HCT116 (cell line): ENCODE measurements around the gene HSD3B2. TPM values are rescaled to one million over a fixed set of nuclear protein-coding genes. Genes with fewer than 3 reads are reported as not detected.

ENCODE experiments used
- ATAC-seq: fragments of 200-7000 bp; cut with Tn5 transposase; 2 replicates; pipeline ENCODE4 v1.9.1; 2020; ENCODE audit warnings: mild to moderate bottlenecking, moderate library complexity
- Bru-seq: library from RNA; stranded (reverse); fragments of 400-500 nt; gene quantifications from one replicate; lab custom pipeline; 2021; lab: Mats Ljungman, UMichigan
- BruChase-seq, 2 experiments: library from RNA; stranded (reverse); fragments of 400-500 nt; gene quantifications; one replicate each; lab custom pipeline; 2021; lab: Mats Ljungman, UMichigan
- BruUV-seq: library from RNA; stranded (reverse); fragments of 400-500 nt; replicated peaks from 2 replicates; lab custom pipeline; 2021; lab: Mats Ljungman, UMichigan
- CTCF ChIA-PET: fragments of 300-600 bp; sonication (Branson Sonifier 250); formaldehyde crosslinking; loops from one replicate; lab custom pipeline; 2021; ENCODE audit warnings: antibody characterized with exemption; lab: Charles Lee
- POLR2A ChIA-PET: fragments of 300-600, 350-600 bp; sonication (Branson Sonifier 250); formaldehyde crosslinking; loops from one replicate; lab custom pipeline; 2021; ENCODE audit warnings: antibody characterized with exemption; lab: Charles Lee
- RAD21 ChIA-PET, 2 experiments: fragments of 300-600 bp; sonication (Branson Sonifier 250); formaldehyde crosslinking; loops; one replicate each; lab custom pipeline; 2023; ENCODE audit warnings: low total read pairs in 2 of 2; ENCODE audit not compliant: uncharacterized antibody in 2 of 2, unreplicated experiment in 2 of 2, low non-redundant PET in 1 of 2; lab: Charles Lee
- DNase-seq: peaks from one replicate; pipeline ENCODE4 v3.0.0-alpha.2; 2010; ENCODE audit warnings: low read depth, low spot score
- H2AFZ ChIP-seq: fragments of 200-600 bp; shearing (Covaris generic), sonication (generic); 2 replicates; pipeline ENCODE4 v1.6.1; 2017; ENCODE audit warnings: low read depth, mixed run types, mixed read lengths, antibody characterized with exemption, low read length; ENCODE audit not compliant: poor library complexity, severe bottlenecking
- H3K27ac ChIP-seq: 2 replicates; pipeline ENCODE4 v1.5.1; 2012; ENCODE audit warnings: low read depth, low read length
- H3K27me3 ChIP-seq: fragments of 200-600 bp; sonication (generic); 2 replicates; pipeline ENCODE4 v1.6.1; 2016; ENCODE audit warnings: mixed run types, low read length, mixed read lengths; ENCODE audit not compliant: insufficient read depth
- H3K36me3 ChIP-seq, 2 experiments: fragments of 200-500 bp in 1 of 2; fragments of 200-600 bp in 1 of 2; sonication (Bioruptor generic) in 1 of 2; sonication (generic) in 1 of 2; 2 replicates each; pipeline versions ENCODE4 v1.5.1 to v1.6.1; 2014 to 2016; ENCODE audit warnings: low read length in 2 of 2, inconsistent platforms in 1 of 2, mixed read lengths in 1 of 2, mixed run types in 1 of 2; ENCODE audit not compliant: insufficient read depth in 2 of 2, control insufficient read depth in 1 of 2
- H3K4me1 ChIP-seq, 2 experiments: fragments of 200-600 bp in 1 of 2; sonication (generic) in 1 of 2; 2 replicates each; pipeline versions ENCODE4 v1.5.1 to v1.6.1; 2012 to 2017; ENCODE audit warnings: low read length in 2 of 2, inconsistent platforms in 1 of 2, mild to moderate bottlenecking in 1 of 2, mixed read lengths in 1 of 2, mixed run types in 1 of 2, moderate library complexity in 1 of 2; ENCODE audit not compliant: insufficient read depth in 2 of 2, control insufficient read depth in 1 of 2
- H3K4me2 ChIP-seq: fragments of 200-600 bp; sonication (generic); 2 replicates; pipeline ENCODE4 v1.6.1; 2017; ENCODE audit warnings: mixed run types, low read length, mixed read lengths
- H3K4me3 ChIP-seq, 2 experiments: fragments of 200-600 bp in 1 of 2; sonication (generic) in 1 of 2; replicated peaks in 1 of 2; 2 replicates each; pipeline ENCODE4 v1.5.1; 2011 to 2016; ENCODE audit warnings: low read length in 2 of 2, control low read depth in 1 of 2, low read depth in 1 of 2, mild to moderate bottlenecking in 1 of 2, mixed read lengths in 1 of 2, mixed run types in 1 of 2
- H3K79me2 ChIP-seq: fragments of 200-600 bp; sonication (generic); 2 replicates; pipeline ENCODE4 v1.6.1; 2017; ENCODE audit warnings: mild to moderate bottlenecking, mixed run types, low read length, moderate library complexity, mixed read lengths; ENCODE audit not compliant: insufficient read depth
- H3K9ac ChIP-seq: fragments of 200-600 bp; sonication (generic); 2 replicates; pipeline ENCODE4 v1.6.1; 2016; ENCODE audit warnings: low read length, mixed read lengths
- H3K9me2 ChIP-seq: fragments of 200-600 bp; sonication (generic), shearing (Covaris generic); 2 replicates; pipeline ENCODE4 v1.6.1; 2017; ENCODE audit warnings: mixed run types, mild to moderate bottlenecking, moderate library complexity; ENCODE audit not compliant: insufficient read depth
- H3K9me3 ChIP-seq, 2 experiments: fragments of 200-500 bp in 1 of 2; fragments of 200-600 bp in 1 of 2; sonication (Bioruptor generic) in 1 of 2; sonication (generic) in 1 of 2; 2 replicates each; pipeline ENCODE4 v1.6.1; 2014 to 2017; ENCODE audit warnings: low read length in 2 of 2, mixed read lengths in 2 of 2, inconsistent platforms in 1 of 2, low read depth in 1 of 2, mild to moderate bottlenecking in 1 of 2, mixed run types in 1 of 2, moderate library complexity in 1 of 2; ENCODE audit not compliant: control insufficient read depth in 1 of 2, insufficient read depth in 1 of 2
- H4K20me1 ChIP-seq: fragments of 200-600 bp; sonication (generic), shearing (Covaris generic); 2 replicates; pipeline ENCODE4 v1.6.1; 2017; ENCODE audit warnings: mixed run types, mild to moderate bottlenecking, moderate library complexity; ENCODE audit not compliant: insufficient read depth
- ELF1 ChIP-seq: IDR thresholded peaks from 2 replicates; pipeline ENCODE4 v1.6.1; 2012; ENCODE audit warnings: low read depth, borderline replicate concordance
- EZH2 ChIP-seq: fragments of 200-600 bp; sonication (generic); IDR thresholded peaks from 2 replicates; pipeline ENCODE4 v1.6.1; 2017; ENCODE audit warnings: antibody characterized with exemption, mixed run types
- FOSL1 ChIP-seq: IDR thresholded peaks from 2 replicates; pipeline ENCODE4 v1.6.1; 2012; ENCODE audit warnings: low read depth
- JUND ChIP-seq: IDR thresholded peaks from 2 replicates; pipeline ENCODE4 v1.6.1; 2012
- POLR2A ChIP-seq: IDR thresholded peaks from 2 replicates; pipeline ENCODE4 v1.7.0; 2011; ENCODE audit warnings: borderline replicate concordance; ENCODE audit not compliant: insufficient read depth, insufficient read length; ENCODE audit errors: extremely low read depth
- POLR2AphosphoS5 ChIP-seq: IDR thresholded peaks from 2 replicates; pipeline ENCODE4 v1.6.1; 2011; ENCODE audit warnings: mild to moderate bottlenecking, low read depth, low read length, moderate library complexity
- RAD21 ChIP-seq: IDR thresholded peaks from 2 replicates; pipeline ENCODE4 v1.6.1; 2012; ENCODE audit warnings: low read depth, mild to moderate bottlenecking
- SIN3A ChIP-seq: IDR thresholded peaks from 2 replicates; pipeline ENCODE4 v1.6.1; 2012; ENCODE audit warnings: low read depth
- SP1 ChIP-seq: IDR thresholded peaks from 2 replicates; pipeline ENCODE4 v1.6.1; 2012; ENCODE audit warnings: low read depth
- YY1 ChIP-seq: IDR thresholded peaks from 2 replicates; pipeline ENCODE4 v1.6.1; 2011; ENCODE audit warnings: low read length, low read depth, moderate library complexity, mild to moderate bottlenecking; ENCODE audit not compliant: insufficient replicate concordance; ENCODE audit errors: extremely low read depth
- ZFX ChIP-seq: fragments of 450-650 bp; IDR thresholded peaks from 2 replicates; pipeline ENCODE4 v1.6.1; 2017
- intact Hi-C: fragments of 100-400 bp; cut with micrococcal nuclease; formaldehyde crosslinking; loops from 2 replicates; pipeline ENCODE4 v1.10.0; 2022
- long read RNA-seq: library from polyadenylated mRNA; unstranded; transcript quantifications from one replicate; pipeline ENCODE4 v2.0.0, GENCODE V29; 2021; ENCODE audit not compliant: unreplicated experiment
- polyA plus RNA-seq: library from polyadenylated mRNA; unstranded; fragments of >200 nt; gene quantifications from 2 replicates; pipeline ENCODE4 v1.2.1, GENCODE V29; 2012; ENCODE audit warnings: missing spikeins
- total RNA-seq: library from RNA; stranded (reverse); gene quantifications from one replicate; pipeline ENCODE4 v1.2.1, GENCODE V29; 2021; ENCODE audit not compliant: unreplicated experiment
- TF ChIP-seq, protein P1 (sequence below): IDR thresholded peaks from 2 replicates; pipeline ENCODE4 v1.6.1; 2012
- TF ChIP-seq, protein P2 (sequence below): IDR thresholded peaks from 2 replicates; pipeline ENCODE4 v1.6.1; 2012; ENCODE audit warnings: low read depth
- TF ChIP-seq, protein P3 (sequence below): IDR thresholded peaks from 2 replicates; pipeline ENCODE4 v1.6.1; 2012

HSD3B2 gene
- total RNA-seq (1.4 TPM), Bru-seq, nascent RNA (percentile 8 among the genes with signal in this experiment), BruChase-seq, experiment 1, labeled RNA remaining after a 6-hour chase (percentile 6 among the genes with signal in this experiment), BruChase-seq, experiment 2, labeled RNA remaining after a 2-hour chase (not detected)
- polyA plus RNA-seq: not detected in 2 replicates
- long read RNA-seq: 0 reads

GRCh38 chr1:119414950-119415349 lies at the start of gene HSD3B2:
HSD3B2 (plus strand) TSS chr1:119415150; CDS start chr1:119415420, 270 bp downstream.
- ChIA-PET POLR2A (no interaction called here), CTCF (no interaction called here), RAD21 (no interaction called here)
- Histone ChIP-seq H3K27ac (no peak within 1 kb of the TSS), H3K9me2 (no peaks in the 10 kb centered on the region), H2AFZ (no peak within 1 kb of the TSS), H3K79me2 (no peaks in the 10 kb centered on the region), H3K4me3 (no peak within 1 kb of the TSS), H3K9me3 (no peaks in the 10 kb centered on the region), H3K36me3 (no peaks in the 10 kb centered on the region), H3K4me1 (no peaks in the 10 kb centered on the region), H4K20me1 (no peaks in the 10 kb centered on the region), H3K27me3 (no peaks in the 10 kb centered on the region; the same call in 1 of the 2 replicates), H3K9ac (no peak within 1 kb of the TSS), H3K4me2 (no peak within 1 kb of the TSS)
- BruUV-seq: no TSS peak
- no peak for TF ChIP-seq RAD21
- TF ChIP-seq, protein P1, sequence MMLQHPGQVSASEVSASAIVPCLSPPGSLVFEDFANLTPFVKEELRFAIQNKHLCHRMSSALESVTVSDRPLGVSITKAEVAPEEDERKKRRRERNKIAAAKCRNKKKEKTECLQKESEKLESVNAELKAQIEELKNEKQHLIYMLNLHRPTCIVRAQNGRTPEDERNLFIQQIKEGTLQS: no peak
- no peak for TF ChIP-seq ELF1
- TF ChIP-seq, protein P2, sequence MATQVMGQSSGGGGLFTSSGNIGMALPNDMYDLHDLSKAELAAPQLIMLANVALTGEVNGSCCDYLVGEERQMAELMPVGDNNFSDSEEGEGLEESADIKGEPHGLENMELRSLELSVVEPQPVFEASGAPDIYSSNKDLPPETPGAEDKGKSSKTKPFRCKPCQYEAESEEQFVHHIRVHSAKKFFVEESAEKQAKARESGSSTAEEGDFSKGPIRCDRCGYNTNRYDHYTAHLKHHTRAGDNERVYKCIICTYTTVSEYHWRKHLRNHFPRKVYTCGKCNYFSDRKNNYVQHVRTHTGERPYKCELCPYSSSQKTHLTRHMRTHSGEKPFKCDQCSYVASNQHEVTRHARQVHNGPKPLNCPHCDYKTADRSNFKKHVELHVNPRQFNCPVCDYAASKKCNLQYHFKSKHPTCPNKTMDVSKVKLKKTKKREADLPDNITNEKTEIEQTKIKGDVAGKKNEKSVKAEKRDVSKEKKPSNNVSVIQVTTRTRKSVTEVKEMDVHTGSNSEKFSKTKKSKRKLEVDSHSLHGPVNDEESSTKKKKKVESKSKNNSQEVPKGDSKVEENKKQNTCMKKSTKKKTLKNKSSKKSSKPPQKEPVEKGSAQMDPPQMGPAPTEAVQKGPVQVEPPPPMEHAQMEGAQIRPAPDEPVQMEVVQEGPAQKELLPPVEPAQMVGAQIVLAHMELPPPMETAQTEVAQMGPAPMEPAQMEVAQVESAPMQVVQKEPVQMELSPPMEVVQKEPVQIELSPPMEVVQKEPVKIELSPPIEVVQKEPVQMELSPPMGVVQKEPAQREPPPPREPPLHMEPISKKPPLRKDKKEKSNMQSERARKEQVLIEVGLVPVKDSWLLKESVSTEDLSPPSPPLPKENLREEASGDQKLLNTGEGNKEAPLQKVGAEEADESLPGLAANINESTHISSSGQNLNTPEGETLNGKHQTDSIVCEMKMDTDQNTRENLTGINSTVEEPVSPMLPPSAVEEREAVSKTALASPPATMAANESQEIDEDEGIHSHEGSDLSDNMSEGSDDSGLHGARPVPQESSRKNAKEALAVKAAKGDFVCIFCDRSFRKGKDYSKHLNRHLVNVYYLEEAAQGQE: no peak
- no peak for TF ChIP-seq POLR2A
- TF ChIP-seq FOSL1: no peak
- TF ChIP-seq SIN3A: no peak
- TF ChIP-seq EZH2: no peak
- TF ChIP-seq, protein P3, sequence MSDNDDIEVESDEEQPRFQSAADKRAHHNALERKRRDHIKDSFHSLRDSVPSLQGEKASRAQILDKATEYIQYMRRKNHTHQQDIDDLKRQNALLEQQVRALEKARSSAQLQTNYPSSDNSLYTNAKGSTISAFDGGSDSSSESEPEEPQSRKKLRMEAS: no peak
- TF ChIP-seq ZFX: no peak
- no peak for TF ChIP-seq POLR2AphosphoS5
- no peak for TF ChIP-seq JUND
- TF ChIP-seq YY1: no peak
- TF ChIP-seq SP1: no peak
- DNase-seq (no peak), ATAC-seq (no peak)
- intact Hi-C loops: no loop called here
